HG02678 (cell line): Measurements from ENCODE around the gene GNPAT.

ENCODE experiments used
- ATAC-seq: cut with Tn5 transposase; IDR thresholded peaks from one replicate; pipeline ENCODE4 v1.9.1; 2021; ENCODE audit warnings: mild to moderate bottlenecking, moderate library complexity; ENCODE audit not compliant: unreplicated experiment

The GNPAT gene

GRCh38 chr1:231213831-231214573, 27.0 kb upstream of the GNPAT start:
- ATAC-seq = no peak

DNA sequence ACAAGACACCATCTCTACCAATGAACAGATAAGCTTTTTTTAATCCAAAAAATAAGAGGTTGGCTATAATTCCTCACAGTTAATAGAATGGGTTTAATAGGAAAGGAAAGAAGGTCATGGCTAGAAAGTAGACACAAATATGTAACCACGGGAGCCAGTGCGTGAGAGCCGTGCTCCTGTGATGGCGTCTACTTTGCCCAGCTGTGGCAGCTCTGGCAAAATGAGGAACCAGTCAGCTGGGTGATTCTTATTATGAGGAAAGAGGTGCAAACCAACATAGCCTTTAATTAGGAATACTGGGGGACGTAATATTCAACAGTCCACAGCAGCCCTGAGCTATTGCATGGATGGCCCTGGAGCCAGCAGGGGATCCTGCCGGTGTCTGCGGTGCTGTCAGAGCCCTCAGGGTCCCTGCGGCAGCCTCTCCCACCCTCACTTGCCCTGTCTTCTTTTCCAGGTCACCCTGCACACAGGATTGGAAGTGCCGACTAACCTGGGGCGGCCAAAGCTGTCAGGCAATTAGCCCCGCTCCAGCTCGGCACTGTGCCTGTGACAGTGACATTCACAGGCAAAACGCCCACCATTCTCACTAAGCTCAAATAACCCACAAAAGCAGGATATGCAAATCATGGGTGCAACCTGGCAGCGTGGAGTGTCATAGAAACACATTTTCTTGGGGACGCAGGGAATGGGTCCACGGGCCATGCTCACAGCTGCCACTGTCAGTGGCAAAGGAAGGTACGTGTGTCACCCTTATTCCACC, 25.9 kb upstream of the GNPAT start:
- ATAC-seq = no peak

DNA sequence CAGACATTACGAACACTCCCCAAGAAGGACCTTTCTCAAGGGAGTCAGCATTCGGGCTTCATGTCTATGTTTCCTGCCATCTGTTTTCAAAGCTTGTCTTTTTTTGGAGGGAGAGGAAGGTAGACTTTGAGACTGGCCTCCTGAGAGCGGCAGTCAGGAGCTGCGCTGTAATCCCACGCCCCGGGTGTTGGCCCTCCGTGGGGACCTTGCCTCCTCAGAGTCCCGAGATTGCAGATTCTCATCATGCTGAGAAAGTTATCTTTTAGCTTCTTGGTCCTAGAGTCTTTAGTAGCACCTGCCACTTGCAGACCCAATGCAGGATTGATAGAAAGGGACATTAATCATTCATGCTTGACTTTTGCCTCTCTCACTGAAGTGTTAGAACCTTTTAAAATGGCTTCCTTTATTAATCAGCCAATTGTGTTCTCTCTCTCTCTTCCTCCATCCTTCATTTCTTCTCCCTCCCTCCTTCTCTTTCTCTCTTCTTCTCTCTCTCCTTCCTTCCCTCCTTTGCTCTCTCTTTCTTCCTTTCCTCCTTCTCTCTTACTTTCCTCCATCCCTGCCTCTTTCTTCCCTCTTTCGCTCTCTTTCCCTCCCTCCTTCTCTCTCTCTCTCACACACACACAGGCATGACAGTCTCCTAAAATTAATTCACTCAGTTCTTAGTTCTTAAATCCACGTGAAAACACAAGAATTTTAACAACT, 25.2 kb upstream of the GNPAT start:
- no peak for ATAC-seq

GRCh38 chr1:231216498-231216897, 24.5 kb upstream of the GNPAT start:
- ATAC-seq = no peak

DNA sequence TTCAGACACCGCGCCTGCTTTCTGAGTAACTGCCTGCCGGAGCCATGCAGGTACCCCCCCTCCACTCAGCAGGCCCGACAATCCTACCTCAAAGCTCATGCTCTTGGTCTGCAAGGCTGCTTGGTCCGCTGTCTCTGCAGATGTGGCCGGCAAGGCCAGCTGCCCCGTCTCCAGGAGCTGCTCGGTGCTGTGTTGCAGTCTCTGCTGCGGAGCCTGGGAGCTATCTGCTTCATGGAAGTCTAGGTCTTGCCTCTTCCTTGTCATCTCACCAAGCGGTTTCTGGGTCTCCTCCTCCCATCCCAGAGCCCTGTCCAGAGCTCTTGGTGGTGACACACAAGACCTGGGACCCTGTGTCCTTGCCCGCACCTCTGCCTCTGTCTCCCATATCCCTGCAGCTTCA, 24.0 kb upstream of the GNPAT start:
- no peak for ATAC-seq

GRCh38 chr1:231218078-231218477, 22.9 kb upstream of the GNPAT start:
- no peak for ATAC-seq

DNA sequence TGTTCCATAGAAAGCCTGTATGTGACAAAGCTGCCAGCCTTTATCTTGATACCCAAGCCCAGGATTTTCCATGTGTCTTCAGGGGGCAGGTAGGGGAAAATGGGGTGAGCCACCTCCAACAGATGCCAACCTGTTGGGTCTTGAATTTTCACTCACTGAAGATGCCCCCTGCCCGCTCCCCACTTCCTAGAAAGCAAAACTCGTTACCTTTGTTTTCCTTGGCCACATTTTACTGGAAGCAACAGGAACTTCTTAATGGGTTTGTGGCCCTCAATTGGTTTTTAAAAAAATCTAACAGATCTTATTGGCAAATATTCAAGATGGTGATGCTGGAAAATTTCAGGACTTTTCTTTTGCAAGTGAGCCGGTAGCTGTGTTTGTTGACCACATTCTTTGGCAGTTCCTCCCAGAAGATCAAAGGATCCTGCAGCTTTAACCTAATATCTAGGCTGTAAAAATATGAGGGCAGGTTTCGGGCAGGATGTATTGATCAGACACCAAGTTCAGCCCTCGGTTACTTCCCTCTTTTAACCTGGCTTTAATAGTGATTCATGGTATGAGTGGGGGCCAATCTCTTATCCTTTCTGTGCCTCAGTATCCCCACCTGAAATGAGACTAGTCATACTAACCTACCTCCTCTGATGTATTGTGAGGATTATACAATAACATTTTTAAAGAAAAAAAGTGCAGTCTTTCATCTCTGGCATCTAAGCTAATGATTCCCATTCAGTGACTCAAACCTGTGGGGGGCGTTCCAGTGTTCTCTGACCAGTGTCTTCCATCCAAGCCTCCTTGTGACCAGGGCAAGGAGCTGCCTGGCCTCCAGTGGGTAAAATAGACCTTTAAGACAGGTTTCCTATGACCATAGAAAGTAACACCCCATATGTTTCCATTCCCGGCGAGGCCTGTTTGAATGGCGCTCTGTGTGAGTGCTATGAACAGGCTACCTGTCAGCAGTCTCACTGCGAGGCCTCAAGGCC, 21.3 kb upstream of the GNPAT start:
- no peak for ATAC-seq

GRCh38 chr1:231220801-231221200, 20.2 kb upstream of the GNPAT start:
- ATAC-seq = no peak

DNA sequence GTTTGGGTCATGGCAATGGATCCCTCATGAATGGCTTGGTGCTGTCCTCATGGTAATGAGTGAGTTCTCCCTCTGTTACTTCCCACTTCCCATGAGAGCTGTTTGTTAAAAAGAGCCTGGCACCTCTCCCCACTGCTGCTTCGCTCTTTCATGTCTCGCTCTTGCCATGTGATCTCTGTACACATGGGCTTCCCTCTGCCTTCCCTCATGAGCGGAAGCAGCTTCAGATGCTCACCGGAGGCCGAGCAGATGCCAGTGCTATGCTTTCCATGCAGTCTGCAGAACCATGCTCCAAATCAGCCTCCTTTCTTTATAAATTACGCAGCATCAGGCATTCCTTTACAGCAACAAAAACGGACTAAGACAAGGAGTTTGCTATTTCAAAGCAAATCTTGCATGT, 14.9 kb upstream of the GNPAT start:
- ATAC-seq = no peak

- ATAC-seq = no peak
These were observed 9.5 kb upstream of the GNPAT start for GRCh38 chr1:231231511-231231910.

DNA sequence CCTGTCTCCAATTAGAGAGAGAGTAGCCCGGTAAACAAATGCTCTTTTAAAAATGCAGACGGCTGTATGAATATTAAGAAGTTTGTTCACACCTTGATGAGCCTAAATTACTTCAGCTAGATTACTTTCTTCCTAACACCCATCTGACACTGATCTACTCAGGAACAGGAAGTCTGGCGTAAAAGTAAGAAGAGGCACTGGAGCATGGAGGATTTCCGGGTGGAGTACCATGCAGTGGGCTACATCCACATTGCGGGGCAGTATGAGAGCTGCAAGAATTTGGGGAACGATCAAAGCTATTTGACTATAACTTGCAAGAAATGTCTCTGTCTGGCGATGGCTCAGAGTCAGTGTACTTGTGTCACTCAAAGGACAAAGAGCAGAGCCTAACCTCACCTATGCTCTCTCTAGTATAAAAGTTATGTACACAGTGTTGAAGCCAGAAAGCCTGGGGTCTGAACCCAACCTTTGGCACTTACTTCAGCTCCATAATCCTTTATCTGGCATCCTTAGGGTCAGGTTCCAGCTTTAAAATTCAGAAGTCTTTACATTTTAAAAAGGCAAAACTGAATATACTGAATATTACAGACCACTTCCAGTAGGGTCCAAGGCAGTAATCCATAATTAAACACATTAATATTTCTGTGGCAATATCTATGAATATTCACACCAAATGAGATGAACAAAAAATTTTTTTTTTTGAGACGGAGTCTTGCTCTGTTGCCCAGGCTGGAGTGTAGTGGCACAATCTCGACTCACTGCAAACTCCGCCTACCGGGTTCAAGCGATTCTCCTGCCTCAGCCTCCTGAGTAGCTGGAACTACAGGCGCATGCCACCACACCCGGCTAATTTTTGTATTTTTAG, 7.9 kb upstream of the GNPAT start:
- peak; percentile 55 for ATAC-seq

DNA sequence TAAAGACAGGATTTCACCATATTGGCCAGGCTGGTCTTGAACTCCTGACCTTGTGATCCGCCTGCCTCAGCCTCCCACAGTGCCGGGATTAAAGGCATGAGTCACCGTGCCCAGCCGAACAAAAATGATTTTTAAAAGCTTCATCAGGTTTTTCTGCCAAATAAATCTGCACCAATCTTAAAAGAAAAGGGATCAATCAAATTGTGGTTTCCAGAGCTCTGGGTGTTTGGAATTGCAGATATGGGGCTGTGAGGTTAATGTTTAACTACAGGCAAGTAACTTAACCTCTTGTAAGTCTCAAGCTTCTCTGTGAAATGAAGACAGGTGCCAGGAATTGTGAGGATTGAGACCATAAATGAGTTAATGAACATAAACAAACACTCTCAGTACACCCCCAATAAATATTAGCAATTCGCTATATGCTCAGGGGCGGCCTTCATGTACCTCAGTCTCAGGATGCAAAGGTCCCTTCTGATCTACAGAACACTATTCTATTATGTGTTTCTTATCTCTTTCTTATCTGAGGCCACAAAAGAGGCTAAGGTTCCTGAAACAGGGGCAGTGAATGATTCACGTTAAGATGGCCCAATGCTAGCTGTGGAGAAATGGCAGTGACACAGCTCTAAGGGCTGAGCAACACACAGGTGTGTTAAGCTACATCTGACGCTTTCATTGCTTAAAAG, 7.1 kb upstream of the GNPAT start:
- ATAC-seq = no peak

DNA sequence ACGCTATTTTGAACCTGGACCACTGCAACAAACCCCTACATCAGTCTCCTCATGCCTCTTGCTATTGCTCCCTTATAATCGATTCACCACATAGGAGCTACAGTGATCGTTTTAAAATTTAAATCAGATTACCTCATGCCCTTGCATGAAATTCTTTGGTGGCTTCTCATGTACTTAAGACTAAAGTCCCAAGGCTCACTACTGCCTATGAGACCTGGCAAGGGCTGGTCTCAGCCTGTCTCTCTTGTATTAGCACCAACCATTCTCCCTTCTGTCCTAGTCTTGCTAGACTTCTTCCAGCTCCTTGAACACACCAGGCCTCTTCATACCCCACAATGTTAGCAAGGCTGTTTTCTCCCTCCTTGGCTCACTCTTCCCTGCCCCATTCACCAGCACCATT, 6.5 kb upstream of the GNPAT start:
- ATAC-seq = no peak

GRCh38 chr1:231235526-231236207, 5.3 kb upstream of the GNPAT start:
- no peak for ATAC-seq

- no peak for ATAC-seq
These were observed 4.8 kb upstream of the GNPAT start for GRCh38 chr1:231236208-231236591.

DNA sequence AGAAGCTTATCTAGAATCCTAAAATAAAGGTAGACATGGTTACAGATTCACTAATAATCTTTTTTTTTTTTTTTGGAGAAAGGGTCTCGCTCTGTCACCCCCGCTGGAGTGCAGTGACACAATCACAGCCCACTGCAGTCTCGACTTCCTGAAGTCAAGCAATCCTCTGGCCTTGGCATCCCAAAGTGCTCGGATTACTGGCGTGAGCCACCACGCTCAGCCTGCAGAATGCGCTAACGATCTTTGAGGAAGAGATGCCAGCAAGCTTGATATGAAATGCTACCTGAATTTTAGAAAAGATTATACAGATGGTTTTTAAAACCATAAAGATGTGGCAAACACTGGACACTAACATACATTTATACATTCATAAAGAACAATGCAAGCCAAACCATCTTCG, 4.1 kb upstream of the GNPAT start:
- ATAC-seq = no peak

DNA sequence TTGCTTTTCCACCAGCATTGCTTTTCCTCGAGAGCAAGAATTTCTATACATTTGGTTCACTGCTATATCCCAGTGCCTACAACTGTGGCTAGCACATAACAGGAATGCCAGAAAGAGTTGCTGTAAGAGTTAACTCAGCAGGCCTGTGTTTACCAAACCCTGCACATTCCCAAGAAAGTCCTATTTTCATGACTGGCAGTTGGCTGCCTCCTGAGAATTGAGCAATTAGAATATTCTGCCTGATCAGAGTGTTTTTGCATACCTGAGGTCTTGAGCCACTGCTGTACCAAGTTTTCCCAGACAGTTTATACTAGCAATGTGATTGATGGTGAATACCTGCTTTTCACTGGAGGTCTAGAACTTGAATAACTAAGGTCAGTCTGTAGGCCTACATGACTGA, 2.7 kb upstream of the GNPAT start:
- no peak for ATAC-seq

DNA sequence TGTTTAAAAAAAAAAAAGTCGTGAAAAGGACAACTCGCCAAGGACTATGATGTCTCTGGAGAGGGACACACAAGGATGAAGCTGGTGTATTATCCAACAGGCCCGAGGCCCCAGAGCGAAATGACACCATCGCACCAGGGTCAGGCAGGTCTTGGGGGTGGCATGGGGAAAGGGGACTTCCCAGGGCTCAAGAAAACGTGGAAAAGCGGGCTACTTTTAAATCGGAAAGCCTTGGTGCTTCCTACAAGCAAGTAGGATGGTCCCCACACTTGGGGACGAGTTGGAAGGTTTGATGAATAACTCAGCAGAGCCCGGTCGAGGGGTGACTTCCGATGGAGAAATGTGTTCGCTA, 505 bp upstream of the GNPAT start:
- ATAC-seq = peak; percentile 4

DNA sequence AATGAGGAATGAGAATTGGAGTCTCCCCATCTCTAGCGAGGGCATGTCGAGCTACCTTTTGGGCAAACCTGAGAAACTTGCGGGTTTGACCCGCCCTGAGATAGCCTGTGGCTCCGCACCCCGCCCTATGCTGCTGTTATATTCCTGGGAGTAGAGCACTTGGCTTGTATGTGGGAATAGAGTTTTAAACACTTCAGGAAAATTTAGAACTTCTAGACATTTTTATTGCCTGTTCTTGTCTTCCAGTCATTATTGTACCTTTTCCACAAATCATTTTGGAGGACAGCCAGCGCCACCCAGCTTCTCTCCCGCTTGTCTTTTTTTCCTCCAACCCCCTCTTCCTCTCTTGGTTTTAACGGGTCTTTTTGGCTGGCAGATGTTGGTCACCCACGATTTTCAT, 738 bp downstream of the GNPAT start:
- peak; percentile 10 for ATAC-seq
